Fibroblast of skin of scalp (primary cell): ENCODE measurements around the gene GALNT18.
A peak's percentile ranks its signal among the peaks of the same experiment; 100 is the strongest.

Experiments used
- DNase-seq: peaks from one replicate; pipeline ENCODE4 v3.0.0-alpha.2; 2013

Gene GALNT18

DNA sequence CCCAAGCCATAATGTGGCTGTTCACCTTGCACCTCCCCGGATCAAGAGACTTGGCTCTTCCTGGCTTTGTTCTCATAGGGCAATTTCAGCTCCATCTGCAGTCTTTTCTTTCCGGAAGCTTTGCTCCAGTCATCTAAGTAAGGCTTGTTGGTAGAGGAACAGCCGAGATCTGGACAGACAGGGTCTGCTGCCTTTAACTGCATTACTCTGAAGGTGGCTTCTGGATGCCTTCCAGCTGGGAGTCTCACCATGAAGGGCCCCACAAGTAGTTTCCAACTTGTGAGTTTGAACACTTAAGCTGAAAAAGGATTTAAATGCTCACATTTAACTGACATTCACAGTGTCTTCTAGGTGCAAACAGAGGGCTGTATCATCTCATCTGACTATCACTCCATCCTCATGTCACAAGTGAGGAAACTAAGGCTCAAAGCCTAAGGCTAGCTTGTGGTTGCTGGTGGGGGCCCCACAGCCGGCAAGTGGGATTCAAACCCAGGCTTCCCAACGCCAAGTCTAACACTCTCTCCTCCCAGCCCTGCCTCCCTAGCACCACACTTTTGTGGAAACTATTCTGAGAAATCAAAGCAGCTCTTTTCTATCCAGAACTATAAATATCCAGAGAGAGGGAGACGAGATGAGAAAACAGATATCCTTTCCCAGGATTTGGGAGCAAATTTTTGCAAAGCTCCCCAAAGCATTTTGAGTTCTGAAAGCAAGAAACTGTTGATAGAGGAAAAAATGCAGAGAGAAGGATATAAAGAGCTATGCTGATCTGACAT, 58.4 kb downstream of the GALNT18 start:
- no peak for DNase-seq

GRCh38 chr11:11561991-11562390, 59.8 kb downstream of the GALNT18 start:
- DNase-seq = no peak

DNA sequence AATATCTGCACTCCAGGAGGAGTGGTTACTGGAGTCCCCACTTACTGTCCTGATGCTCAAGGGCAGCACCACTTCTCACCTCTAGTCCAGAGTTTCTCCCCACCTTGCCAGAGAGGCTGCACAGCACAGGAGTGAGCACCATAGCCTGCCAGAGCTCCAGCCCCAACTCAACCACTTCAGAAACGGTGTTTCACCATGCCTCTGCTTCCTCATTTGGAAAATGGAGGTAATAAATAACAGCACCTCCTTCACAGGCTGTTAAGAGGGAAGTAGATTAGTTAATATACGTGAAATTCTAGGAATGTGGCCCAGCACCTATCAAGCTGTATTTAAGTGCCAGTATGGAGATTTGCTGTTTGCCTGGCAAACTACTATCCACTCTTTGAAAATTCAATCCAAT, 63.0 kb downstream of the GALNT18 start:
- no peak for DNase-seq

DNA sequence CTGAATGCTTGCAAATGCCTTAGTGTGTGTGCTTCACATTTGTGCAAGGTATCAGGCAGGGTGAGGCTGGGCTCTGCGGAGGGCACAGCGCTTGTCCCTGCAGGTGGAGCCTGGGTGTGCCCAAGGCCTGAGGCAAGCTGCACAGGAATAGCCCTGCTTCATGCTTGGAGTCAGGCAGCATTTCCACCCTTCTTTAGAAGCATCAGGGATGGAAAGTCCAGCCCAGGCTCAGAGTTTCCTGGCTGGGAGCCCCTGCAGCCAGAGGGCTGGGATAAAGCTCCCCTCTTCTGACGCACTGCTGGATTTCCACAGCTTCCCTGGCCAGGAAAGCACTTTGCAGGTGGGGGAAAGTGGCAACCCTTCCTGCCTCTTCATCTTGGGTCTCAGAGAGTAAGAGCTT, 63.4 kb downstream of the GALNT18 start:
- no peak for DNase-seq

DNA sequence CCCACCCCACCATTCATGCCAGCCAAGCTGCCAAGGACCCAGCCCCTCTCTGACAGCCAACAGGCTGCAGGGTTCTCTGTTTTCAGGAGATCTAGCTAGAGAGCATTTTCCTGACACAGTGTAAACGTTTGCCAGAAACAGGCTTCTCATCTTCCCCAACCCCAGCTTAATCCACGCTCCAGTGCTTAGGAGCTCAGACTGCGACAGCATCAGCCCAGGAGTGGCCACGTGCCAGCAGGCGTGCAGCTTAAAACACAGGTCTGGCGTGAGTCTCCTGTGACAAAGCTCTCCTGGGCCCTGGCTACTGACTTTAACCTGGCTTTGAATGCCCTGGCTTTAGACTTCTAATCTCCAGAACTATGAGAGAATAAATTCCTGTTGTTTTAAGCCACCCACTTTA, 66.6 kb downstream of the GALNT18 start:
- no peak for DNase-seq

DNA sequence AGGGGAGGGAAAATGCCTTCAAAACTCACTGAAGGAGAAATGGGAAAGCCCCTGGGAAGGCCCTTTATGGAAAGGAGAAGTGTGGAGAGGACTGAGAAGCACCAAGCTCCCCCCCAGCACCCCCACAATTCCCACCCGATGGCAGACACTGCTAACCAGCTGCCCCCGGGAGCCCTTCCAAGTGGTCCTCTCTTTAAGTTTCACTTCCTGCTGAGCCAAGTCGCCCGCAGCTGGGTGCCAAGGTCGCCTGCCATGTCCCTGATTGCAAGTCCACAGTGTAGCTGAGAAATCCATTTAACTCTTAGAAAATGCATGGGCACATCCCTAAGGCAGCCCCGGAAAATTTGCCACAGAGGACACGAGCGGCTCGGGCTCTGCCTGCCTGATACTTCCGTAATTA, 68.2 kb downstream of the GALNT18 start:
- no peak for DNase-seq

DNA sequence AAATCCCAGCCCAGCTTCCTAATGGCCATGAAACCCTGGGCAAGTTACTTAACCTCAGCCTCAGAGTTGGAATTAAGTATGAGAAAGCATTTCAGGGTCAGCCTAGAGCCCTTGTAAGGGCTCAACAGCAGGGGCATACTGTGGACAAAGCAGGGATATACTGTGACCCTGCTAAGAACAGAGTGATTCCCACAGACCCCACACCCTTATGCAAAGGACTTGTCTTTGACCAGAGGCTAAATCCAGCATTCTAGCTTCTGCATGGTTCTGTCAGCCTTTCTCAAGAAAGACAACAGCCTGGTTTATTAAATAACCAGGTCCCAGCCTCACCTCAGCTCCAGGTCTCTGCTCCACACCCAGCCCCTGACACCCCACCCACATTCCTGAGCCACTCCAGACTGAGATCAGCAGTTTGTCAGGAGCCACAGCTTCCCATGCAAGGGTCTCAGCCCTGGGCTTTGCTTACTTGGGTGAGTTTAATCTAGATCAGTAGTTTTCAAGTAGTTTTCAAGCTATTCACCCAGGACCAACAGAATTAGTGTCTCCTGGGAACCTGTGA, 69.2 kb downstream of the GALNT18 start:
- DNase-seq = no peak

GRCh38 chr11:11550534-11550933, 71.3 kb downstream of the GALNT18 start:
- DNase-seq = no peak

- DNase-seq = no peak
Observed at GRCh38 chr11:11545285-11546275, 76.2 kb downstream of the GALNT18 start.

- no peak for DNase-seq
Observed at GRCh38 chr11:11543656-11544055, 78.1 kb downstream of the GALNT18 start.

- no peak for DNase-seq
Observed at GRCh38 chr11:11540157-11540556, 81.6 kb downstream of the GALNT18 start.

DNA sequence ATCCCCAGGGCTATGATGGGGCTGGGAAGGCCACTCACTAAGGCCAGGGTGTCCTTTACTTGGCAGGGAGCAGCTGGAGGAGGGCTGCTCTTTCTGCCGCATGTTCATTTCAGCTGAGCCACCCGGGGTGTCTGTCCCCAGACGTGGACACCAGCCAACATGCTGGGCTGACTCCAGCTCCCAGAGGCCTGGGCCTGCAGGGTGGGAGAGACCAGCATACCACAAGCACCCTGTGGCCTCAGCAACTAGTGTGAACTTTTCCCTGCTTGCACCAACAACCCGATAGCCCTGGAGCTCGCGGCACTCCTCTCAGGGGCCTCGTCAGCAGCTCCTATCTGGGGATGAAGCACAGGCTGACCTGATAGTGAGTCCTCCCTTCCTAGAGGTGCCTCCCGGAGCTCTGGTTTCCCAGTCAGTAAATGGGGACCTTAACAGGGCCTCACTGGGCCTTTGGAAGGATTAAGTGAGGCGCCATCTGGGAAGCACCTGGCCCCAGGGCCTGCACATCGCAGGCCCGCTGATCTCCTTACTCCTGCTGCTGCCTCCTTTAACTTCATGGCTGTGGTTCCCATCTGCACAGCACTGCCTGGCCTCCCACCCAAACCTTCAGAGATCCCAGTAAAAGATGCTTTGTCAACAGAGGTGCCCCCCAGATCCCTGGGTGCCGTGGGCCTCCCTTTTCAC, 83.4 kb downstream of the GALNT18 start:
- no peak for DNase-seq

DNA sequence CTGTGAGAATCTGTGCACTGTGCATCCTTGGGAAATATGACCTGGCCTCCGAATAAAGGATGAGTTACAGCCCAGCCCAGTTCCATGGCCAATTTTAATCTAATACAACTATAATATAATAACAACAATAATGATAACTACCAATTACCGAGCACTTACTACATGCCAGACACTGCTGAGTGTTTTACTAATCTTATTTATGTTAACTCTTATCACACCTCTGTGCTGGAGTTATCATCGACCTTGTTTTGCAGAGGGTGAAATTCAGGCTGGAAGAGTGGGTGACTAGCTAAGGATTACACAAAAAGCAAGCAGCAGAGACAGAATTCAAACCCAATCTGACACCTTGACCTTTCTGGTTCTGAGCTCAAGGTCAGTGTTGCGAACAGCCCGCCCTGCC, 83.9 kb downstream of the GALNT18 start:
- no peak for DNase-seq

- DNase-seq = no peak
Observed at GRCh38 chr11:11537372-11537771, 84.4 kb downstream of the GALNT18 start.

GRCh38 chr11:11536650-11537049, 85.2 kb downstream of the GALNT18 start:
- DNase-seq = no peak

GRCh38 chr11:11535611-11536010, 86.2 kb downstream of the GALNT18 start:
- DNase-seq = no peak

- DNase-seq = no peak
Observed at GRCh38 chr11:11534981-11535380, 86.8 kb downstream of the GALNT18 start.

GRCh38 chr11:11533751-11534150, 88.1 kb downstream of the GALNT18 start:
- no peak for DNase-seq

DNA sequence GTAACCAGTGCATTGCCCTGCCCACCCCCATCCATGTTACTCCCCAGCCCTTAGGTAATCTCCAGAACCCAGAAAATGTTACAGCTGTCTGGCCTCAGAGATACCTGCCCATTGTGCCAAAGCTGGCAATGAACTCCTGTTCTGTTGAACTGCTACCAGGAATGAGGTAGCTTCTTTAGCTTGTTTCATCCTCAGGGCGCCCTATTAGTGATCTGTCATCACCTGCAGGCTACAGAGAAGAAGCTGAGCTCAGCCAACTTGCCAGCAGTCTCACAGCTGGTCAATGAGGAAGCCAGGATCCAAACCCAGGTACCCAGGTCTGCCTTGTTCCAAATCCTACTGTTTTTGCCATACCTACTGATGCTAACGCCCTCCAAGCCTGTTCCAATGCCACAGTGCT, 88.7 kb downstream of the GALNT18 start:
- no peak for DNase-seq

GRCh38 chr11:11532574-11532973, 89.2 kb downstream of the GALNT18 start:
- peak; percentile 20 for DNase-seq

DNA sequence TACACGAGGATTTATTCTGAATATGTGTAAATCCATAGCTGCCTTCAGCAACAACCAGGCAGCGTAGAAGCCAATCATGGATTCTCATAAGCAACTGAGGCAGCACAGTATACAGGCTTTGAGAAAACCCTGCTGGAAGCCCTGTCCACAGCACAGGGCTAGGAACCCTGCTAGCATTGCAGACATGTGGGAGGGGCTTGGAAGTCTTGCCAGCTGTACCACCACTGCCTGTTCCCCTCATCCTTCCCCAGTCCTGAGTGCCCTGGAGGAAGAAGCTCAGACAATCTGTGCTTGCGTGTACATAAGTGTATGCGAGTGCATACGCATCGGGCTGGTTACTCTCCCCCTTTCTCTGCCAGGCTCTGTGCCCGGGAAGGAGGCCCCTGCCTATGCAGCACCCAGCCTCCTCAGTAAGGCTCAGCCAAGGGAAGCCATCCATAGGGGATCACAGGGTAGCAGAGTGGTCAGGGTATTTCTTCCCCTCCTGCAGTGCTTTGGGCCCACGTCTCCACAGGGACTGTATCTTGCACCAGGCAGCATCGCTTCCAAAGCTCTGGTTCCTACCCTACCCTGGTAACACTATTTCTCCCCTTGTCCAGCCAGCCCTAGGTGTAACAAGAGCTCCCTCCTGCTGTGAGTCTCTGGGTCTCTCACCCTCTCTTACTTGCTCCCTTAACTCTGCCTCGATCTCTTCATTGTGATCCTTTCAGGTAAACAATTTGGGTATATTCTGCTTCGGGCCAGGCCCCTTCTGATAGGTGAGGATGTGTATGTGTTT, 90.5 kb downstream of the GALNT18 start:
- no peak for DNase-seq

DNA sequence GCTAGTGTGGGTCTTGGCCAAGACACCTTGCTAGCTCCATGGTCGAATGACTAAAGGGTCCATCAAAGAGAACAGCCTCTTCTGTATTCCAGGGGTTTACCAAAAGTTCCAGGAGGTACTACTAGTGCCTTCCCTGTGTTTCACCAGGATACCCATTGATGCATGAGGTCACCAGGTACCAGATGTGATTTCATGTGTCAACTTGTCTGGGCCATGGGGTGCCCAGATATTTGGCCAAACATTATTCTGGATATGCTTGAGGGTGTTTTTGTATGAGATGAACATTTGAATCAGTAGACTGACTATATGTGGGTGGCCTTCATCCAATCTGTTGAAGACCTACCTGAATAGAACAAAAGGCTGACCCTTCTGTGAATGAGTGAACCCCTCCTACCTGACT, 92.8 kb downstream of the GALNT18 start:
- no peak for DNase-seq
